G401.6 (cell line): ENCODE data around the gene KLHDC7B.

Experiments used
- FAIRE-seq: peaks from 2 replicates; lab custom pipeline; 2012; peaks lifted over from hg19 to GRCh38; lab: Jason Lieb, UNC

Gene KLHDC7B

GRCh38 chr22:50545522-50546325 is at the start of gene KLHDC7B:
Gene KLHDC7B, plus strand, starts transcription at chr22:50545899. Its CDS starts 345 bp downstream, at chr22:50546244.
- no peak for FAIRE-seq

GRCh38 chr22:50497093-50497492 is 48.6 kb upstream of the KLHDC7B start:
- no peak for FAIRE-seq

- FAIRE-seq: peak; percentile 96
Measured at GRCh38 chr22:50498322-50498890, 47.3 kb upstream of the KLHDC7B start.

GRCh38 chr22:50500452-50500851 is 45.2 kb upstream of the KLHDC7B start:
- no peak for FAIRE-seq

GRCh38 chr22:50502096-50502495 is 43.6 kb upstream of the KLHDC7B start:
- FAIRE-seq: no peak

GRCh38 chr22:50502628-50503474 is 42.8 kb upstream of the KLHDC7B start:
- no peak for FAIRE-seq

GRCh38 chr22:50503475-50504145 is 42.1 kb upstream of the KLHDC7B start:
- no peak for FAIRE-seq

- no peak for FAIRE-seq
Measured at GRCh38 chr22:50504369-50505211, 41.1 kb upstream of the KLHDC7B start.

- FAIRE-seq: no peak
Measured at GRCh38 chr22:50505276-50505775, 40.4 kb upstream of the KLHDC7B start.

GRCh38 chr22:50505776-50506610 is 39.7 kb upstream of the KLHDC7B start:
- FAIRE-seq: no peak

GRCh38 chr22:50506611-50507420 is 38.9 kb upstream of the KLHDC7B start:
- no peak for FAIRE-seq

- no peak for FAIRE-seq
Measured at GRCh38 chr22:50507421-50507990, 38.2 kb upstream of the KLHDC7B start, which contains the start of gene LMF2. Gene LMF2, minus strand, starts transcription at chr22:50507702. Its CDS starts 27 bp downstream, at chr22:50507675.

- no peak for FAIRE-seq
Measured at GRCh38 chr22:50507991-50508884, 37.5 kb upstream of the KLHDC7B start, which contains the start of gene NCAPH2. Gene NCAPH2, plus strand, starts transcription at chr22:50508224. Its CDS starts 114 bp downstream, at chr22:50508338.

GRCh38 chr22:50508897-50509296 is 36.8 kb upstream of the KLHDC7B start:
- FAIRE-seq: no peak

GRCh38 chr22:50513175-50513574 is 32.5 kb upstream of the KLHDC7B start:
- FAIRE-seq: no peak

GRCh38 chr22:50516068-50516467 is 29.6 kb upstream of the KLHDC7B start:
- FAIRE-seq: no peak

GRCh38 chr22:50516891-50517290 is 28.8 kb upstream of the KLHDC7B start:
- FAIRE-seq: no peak
